DND-41 (cell line): Measurements from ENCODE around the gene SCAANT1.

Experiments
- ATAC-seq: fragments of 200-7000 bp; cut with Tn5 transposase; 3 replicates; pipeline ENCODE4 v1.9.1; 2021; ENCODE audit warnings: low read depth; ENCODE audit not compliant: insufficient read depth
- DNase-seq: peaks from one replicate; pipeline ENCODE4 v3.0.0-alpha.2; 2020
- H2AFZ ChIP-seq: 2 replicates; pipeline ENCODE4 v1.6.0; 2012; ENCODE audit warnings: low read depth, low read length
- H3K27ac ChIP-seq: 2 replicates; pipeline ENCODE4 v1.5.1; 2012; ENCODE audit warnings: low read length, inconsistent platforms
- H3K27me3 ChIP-seq: fragments of 200-600 bp; sonication (generic); 2 replicates; pipeline ENCODE4 v1.6.0; 2012; ENCODE audit warnings: low read length, mild to moderate bottlenecking, inconsistent platforms; ENCODE audit not compliant: insufficient read depth, poor library complexity
- H3K36me3 ChIP-seq: 2 replicates; pipeline ENCODE4 v1.5.1; 2012; ENCODE audit warnings: low read length, inconsistent platforms; ENCODE audit not compliant: insufficient read depth
- H3K4me1 ChIP-seq: 2 replicates; pipeline ENCODE4 v1.5.1; 2012; ENCODE audit warnings: mild to moderate bottlenecking, low read length; ENCODE audit not compliant: insufficient read depth
- H3K4me2 ChIP-seq: 2 replicates; pipeline ENCODE4 v1.6.0; 2012; ENCODE audit warnings: mild to moderate bottlenecking, moderate library complexity, low read length, inconsistent platforms; ENCODE audit not compliant: insufficient read depth
- H3K4me3 ChIP-seq, 2 experiments: fragments of 200-600 bp in 1 of 2; shearing (Covaris generic) in 1 of 2; 2 replicates each; pipeline ENCODE4 v1.5.1; 2012 to 2016; ENCODE audit warnings: inconsistent platforms in 2 of 2, low read length in 2 of 2, mild to moderate bottlenecking in 2 of 2, low read depth in 1 of 2, moderate library complexity in 1 of 2
- H3K79me2 ChIP-seq: 2 replicates; pipeline ENCODE4 v1.6.0; 2012; ENCODE audit warnings: low read length, inconsistent platforms; ENCODE audit not compliant: insufficient read depth
- H3K9ac ChIP-seq: 2 replicates; pipeline ENCODE4 v1.6.0; 2012; ENCODE audit warnings: low read depth, mild to moderate bottlenecking, inconsistent platforms, low read length, moderate library complexity
- H3K9me3 ChIP-seq: 2 replicates; pipeline ENCODE4 v1.5.1; 2012; ENCODE audit warnings: low read length, moderate library complexity, mild to moderate bottlenecking, inconsistent platforms; ENCODE audit not compliant: insufficient read depth, severe bottlenecking
- H4K20me1 ChIP-seq: 2 replicates; pipeline ENCODE4 v1.6.0; 2012; ENCODE audit warnings: low read length; ENCODE audit not compliant: insufficient read depth
- EZH2 ChIP-seq: IDR thresholded peaks from 3 replicates; pipeline ENCODE4 v1.6.1; 2012; ENCODE audit warnings: borderline replicate concordance, low read depth, mild to moderate bottlenecking, moderate library complexity, low read length, inconsistent platforms; ENCODE audit not compliant: severe bottlenecking
- TF ChIP-seq, protein P1 (sequence below): IDR thresholded peaks from 2 replicates; pipeline ENCODE4 v1.5.1; 2012; ENCODE audit warnings: borderline replicate concordance, low read length, moderate library complexity, mild to moderate bottlenecking; ENCODE audit not compliant: poor library complexity, severe bottlenecking; ENCODE audit errors: extremely low read depth

Gene SCAANT1

DNA sequence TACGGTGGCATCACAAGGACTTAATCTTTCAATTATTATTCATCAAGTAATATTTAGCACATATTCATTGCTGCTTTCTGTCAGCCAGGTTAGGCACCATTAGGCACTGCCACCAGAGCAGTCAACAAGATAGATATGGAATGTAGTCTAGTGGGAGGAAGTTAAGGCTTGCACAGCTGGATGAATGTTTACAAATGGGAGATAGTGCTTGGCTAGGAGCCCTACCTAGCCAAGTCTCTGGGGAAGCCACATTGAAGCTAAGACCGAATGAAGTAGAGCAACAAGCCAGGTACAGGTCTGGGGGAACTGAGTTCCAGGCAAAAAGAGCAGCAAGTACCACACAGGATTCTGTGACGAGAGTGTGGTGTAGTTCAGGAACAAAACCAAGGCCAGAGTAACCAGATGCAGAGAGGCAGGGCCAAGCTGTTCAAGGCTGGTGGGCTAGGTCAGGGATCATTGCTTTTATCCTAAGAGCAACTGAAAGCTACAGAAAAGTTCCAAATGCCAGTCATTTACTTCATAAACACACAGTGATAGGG, 33.4 kb upstream of the SCAANT1 start:
- Histone ChIP-seq H3K27me3 (no peaks in the 10 kb centered on the region), H2AFZ (no peak overlapping the region), H3K4me3 (no peak overlapping the region), H4K20me1 (peaks cover 53% of the 10 kb centered on the region), H3K36me3 (peaks cover 32% of the 10 kb centered on the region), H3K4me2 (no peak overlapping the region), H3K27ac (no peak overlapping the region), H3K9ac (no peak overlapping the region), H3K4me1 (no peaks in the 10 kb centered on the region), H3K79me2 (peaks cover 89% of the 10 kb centered on the region), H3K9me3 (no peaks in the 10 kb centered on the region)
- TF ChIP-seq, protein P1, sequence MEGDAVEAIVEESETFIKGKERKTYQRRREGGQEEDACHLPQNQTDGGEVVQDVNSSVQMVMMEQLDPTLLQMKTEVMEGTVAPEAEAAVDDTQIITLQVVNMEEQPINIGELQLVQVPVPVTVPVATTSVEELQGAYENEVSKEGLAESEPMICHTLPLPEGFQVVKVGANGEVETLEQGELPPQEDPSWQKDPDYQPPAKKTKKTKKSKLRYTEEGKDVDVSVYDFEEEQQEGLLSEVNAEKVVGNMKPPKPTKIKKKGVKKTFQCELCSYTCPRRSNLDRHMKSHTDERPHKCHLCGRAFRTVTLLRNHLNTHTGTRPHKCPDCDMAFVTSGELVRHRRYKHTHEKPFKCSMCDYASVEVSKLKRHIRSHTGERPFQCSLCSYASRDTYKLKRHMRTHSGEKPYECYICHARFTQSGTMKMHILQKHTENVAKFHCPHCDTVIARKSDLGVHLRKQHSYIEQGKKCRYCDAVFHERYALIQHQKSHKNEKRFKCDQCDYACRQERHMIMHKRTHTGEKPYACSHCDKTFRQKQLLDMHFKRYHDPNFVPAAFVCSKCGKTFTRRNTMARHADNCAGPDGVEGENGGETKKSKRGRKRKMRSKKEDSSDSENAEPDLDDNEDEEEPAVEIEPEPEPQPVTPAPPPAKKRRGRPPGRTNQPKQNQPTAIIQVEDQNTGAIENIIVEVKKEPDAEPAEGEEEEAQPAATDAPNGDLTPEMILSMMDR: no peak
- no peak for TF ChIP-seq EZH2
- ATAC-seq (no peak), DNase-seq (no peak)

DNA sequence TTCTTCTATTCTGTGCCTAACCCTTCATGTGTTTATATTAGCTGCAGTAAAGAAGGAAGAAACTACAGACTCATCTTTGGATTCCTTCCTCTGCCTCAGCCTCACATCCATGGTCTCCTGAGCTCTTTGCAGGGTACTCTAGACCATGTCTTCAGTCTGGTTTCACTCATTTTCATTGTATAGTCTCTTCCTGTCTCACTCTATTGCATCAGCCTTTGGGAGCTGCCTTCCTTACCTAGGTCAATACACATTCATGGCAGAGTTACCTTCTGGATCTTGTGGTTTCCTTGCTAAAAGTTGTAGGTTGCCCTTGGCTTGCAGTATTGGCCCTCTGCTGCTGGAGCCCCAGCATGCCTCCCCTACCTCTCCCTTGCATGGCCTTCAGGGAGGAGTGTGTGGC, 31.5 kb upstream of the SCAANT1 start:
- Histone ChIP-seq H3K79me2 (peaks cover 95% of the 10 kb centered on the region), H3K9ac (no peak overlapping the region), H3K36me3 (peaks cover 38% of the 10 kb centered on the region), H2AFZ (no peak overlapping the region), H3K27ac (peak overlapping the region; percentile 56; the same call in 1 of the 2 replicates), H3K4me1 (no peaks in the 10 kb centered on the region), H3K27me3 (no peaks in the 10 kb centered on the region), H3K4me3 (no peak overlapping the region), H4K20me1 (peaks cover 56% of the 10 kb centered on the region), H3K4me2 (no peak overlapping the region), H3K9me3 (no peaks in the 10 kb centered on the region)
- TF ChIP-seq, protein P1: no peak
- TF ChIP-seq EZH2: no peak
- ATAC-seq (peak; percentile 64), DNase-seq (no peak)

DNA sequence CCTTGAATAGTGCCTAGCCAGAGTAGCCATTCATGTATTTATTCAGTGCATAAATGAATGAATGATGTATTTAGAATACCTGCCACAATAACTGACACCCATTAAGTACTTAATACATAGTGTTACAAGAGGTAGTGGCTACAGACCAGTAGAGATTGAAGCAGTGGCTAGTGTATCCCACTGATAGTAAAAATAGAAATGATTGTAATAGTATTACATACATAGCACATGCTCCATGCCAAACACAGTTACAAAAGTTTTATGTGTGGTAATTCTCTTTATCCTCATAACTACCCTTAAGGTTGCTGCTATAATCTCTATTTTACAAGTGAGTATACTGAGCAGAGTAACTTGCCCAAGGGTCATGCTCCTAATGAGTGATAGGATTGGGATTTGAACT, 30.3 kb upstream of the SCAANT1 start:
- ATAC-seq: no peak
- TF ChIP-seq EZH2: no peak
- TF ChIP-seq, protein P1: no peak

DNA sequence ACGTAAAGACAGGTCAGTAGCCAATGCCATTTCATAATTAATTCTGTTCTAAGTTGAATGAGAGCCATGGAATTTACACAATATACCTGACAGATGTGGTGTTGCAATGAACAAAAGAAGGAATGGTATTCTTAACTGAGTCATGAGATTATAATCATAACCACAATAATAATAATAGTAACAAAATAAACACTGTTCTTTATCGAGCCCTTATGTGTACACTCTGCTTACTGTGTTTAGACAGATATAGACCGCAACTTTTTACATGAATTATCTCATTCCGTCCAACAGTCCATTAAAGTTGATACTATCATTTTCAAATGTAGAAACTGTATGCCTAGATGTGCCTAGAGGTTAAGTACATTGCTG, 28.2 kb upstream of the SCAANT1 start:
- DNase-seq (no peak), ATAC-seq (no peak)
- peaks cover 40% of the 10 kb centered on the region for H4K20me1 ChIP-seq
- H3K9ac ChIP-seq: no peak overlapping the region
- no peak overlapping the region for H2AFZ ChIP-seq
- H3K4me3 ChIP-seq: no peak overlapping the region
- H3K79me2 ChIP-seq: peaks cover 98% of the 10 kb centered on the region
- H3K27me3 ChIP-seq: no peaks in the 10 kb centered on the region
- no peak overlapping the region for H3K4me2 ChIP-seq
- H3K9me3 ChIP-seq: no peaks in the 10 kb centered on the region
- peaks cover 46% of the 10 kb centered on the region for H3K36me3 ChIP-seq
- H3K4me1 ChIP-seq: no peaks in the 10 kb centered on the region
- TF ChIP-seq, protein P1: no peak
- TF ChIP-seq EZH2: no peak
- no peak overlapping the region for H3K27ac ChIP-seq

More for the DNA sequence above, 30.3 kb upstream of the SCAANT1 start:
- Histone ChIP-seq H3K36me3 (peaks cover 37% of the 10 kb centered on the region), H3K4me2 (no peak overlapping the region), H3K4me3 (no peak overlapping the region), H3K9ac (no peak overlapping the region), H3K9me3 (no peaks in the 10 kb centered on the region), H4K20me1 (peaks cover 47% of the 10 kb centered on the region), H3K79me2 (peaks cover 95% of the 10 kb centered on the region), H3K27me3 (no peaks in the 10 kb centered on the region), H2AFZ (no peak overlapping the region), H3K4me1 (no peaks in the 10 kb centered on the region), H3K27ac (no peak overlapping the region)
- DNase-seq: no peak
